Hippocampal formation (tissue), 2 donors: ENCODE measurements around the gene BPIFB3.
"Not testable (repeated sequence)": the region's sequence is repeated elsewhere in the genome, so short reads cannot be mapped to it uniquely, and the experiment has no call there.

Source experiments
- DNase-seq, 2 donors: peaks; one replicate each; lab custom pipeline; 2025; lab: John Stamatoyannopoulos, UW

The BPIFB3 gene

DNA sequence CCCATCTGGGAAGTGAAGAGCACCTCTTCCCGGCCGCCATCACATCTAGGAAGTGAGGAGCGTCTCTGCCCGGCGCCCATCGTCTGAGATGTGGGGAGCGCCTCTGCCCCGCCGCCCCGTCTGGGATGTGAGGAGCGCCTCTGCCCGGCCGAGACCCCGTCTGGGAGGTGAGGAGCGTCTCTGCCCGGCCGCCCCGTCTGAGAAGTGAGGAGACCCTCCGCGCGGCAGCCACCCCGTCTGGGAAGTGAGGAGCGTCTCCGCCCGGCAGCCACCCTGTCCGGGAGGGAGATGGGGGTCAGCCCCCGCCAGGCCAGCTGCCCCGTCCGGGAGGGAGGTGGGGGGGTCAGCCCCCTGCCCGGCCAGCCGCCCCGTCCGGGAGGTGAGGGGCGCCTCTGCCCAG is 61.8 kb downstream of the BPIFB3 start:
- not testable (repeated sequence) for DNase-seq

DNA sequence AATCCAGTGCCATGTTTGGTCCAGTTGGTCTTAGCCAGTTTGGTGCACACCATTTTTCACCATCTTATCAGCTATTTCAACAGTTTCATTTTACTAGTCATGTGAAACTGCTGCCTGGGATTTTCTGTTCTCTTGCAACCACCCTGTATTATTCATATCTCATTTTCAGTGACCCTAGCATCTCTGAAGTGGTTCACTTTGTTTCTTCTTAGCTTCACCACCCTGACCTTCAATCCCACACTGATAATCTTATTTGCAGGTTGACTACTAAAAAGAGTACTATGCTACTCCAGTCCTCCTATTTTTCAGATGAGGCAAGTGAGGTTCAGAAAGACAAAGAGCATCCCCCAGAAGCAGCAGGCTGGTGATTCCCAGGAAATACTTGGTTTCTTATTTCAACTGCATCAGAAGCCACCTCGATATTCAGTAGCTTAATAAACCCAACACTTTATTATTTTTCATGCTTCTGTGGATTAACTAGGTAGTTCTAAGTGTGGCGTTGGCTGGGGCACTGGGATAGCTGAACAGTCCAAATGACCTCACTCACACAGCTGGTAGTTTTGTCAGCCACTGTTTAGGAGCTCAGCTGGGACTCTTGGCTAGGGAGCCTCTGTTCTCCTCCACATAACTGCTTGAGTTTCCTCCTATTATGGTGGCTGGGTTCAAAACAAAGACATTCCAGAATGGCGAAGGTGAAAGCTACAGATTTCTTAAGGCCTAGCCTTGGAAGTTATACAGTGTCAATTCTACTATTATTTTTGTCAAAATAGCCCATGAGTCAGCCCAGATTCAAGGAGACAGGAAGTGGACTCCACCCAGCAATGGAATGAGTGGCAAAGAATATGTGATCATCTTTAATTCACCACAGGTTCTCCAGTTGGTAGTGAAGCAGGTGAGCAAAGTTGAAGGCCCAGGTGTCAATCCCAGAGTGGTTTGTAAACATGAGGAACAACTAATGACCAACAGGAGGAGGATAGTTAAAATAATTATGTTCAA is 66.3 kb downstream of the BPIFB3 start:
- DNase-seq, result no peak

DNA sequence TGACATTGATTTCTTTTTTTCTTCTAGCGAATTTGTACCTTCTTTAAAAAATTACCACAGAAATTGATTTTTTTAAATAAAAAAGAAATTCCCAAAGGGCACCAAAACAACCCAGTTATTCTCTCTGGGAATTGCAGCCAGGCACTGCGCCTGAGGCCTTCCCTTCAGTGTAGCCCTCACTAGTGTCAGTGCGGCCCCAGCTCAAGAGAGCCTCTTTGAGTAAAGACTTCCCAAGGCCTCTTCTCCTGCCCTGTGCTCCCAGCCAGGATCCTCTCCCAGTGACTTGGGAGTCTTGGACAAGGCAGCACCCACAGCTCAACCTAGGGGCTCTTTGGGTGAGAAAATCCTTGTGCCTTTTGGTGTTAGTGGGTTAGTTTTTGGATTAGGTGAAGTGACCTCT is 67.2 kb downstream of the BPIFB3 start:
- no peak for DNase-seq

DNA sequence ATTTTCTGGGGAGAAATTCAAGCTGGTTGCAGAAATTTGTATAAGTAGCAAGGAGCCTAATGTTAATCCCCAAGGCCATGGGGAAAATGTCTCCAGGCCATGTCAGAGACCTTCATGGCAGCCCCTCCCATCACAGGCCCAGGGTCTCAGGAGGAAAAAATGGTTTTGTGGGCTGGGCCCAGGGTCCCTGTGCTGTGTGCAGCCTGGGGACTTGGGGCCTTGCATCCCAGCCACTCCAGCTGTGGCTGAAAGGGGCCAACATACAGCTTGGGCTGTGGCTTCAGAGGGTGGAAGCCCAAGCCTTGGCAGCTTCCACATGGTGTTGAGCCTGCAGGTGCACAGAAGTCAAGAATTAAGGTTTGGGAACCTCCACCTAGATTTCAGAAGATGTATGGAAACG is 68.6 kb downstream of the BPIFB3 start:
- not testable (repeated sequence) for DNase-seq
